WI38 (cell line): ENCODE data around the gene NAA38.

Experiments used
- H3K4me3 ChIP-seq: 2 replicates; pipeline ENCODE4 v1.5.1; 2011; ENCODE audit warnings: low read depth, mild to moderate bottlenecking, control low read depth, low read length
- TF ChIP-seq, protein P1 (sequence below): IDR thresholded peaks from 2 replicates; pipeline ENCODE4 v1.5.1; 2012; ENCODE audit warnings: low read depth, mild to moderate bottlenecking, control low read depth, low read length

NAA38 gene

DNA sequence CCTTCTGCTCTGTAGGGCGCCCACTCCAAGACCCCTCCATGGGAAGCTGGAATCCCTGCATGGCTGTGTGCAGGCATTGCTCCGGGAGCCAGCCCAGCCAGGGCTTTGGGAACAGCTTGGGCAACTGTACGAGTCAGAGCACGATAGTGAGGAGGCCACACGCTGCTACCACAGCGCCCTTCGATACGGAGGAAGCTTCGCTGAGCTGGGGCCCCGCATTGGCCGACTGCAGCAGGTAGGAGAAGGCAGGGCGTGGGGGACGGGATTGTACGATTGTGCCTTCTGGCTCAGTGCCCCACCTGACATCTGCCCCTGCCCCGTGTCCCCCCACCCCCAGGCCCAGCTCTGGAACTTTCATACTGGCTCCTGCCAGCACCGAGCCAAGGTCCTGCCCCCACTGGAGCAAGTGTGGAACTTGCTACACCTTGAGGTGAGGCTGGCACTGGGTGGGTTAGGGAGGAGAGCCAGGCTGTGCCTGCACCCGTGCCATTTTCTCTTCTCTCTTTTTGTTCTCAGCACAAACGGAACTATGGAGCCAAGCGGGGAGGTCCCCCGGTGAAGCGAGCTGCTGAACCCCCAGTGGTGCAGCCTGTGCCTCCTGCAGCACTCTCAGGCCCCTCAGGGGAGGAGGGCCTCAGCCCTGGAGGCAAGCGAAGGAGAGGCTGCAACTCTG lies 11.2 kb downstream of the NAA38 start:
- TF ChIP-seq, protein P1, sequence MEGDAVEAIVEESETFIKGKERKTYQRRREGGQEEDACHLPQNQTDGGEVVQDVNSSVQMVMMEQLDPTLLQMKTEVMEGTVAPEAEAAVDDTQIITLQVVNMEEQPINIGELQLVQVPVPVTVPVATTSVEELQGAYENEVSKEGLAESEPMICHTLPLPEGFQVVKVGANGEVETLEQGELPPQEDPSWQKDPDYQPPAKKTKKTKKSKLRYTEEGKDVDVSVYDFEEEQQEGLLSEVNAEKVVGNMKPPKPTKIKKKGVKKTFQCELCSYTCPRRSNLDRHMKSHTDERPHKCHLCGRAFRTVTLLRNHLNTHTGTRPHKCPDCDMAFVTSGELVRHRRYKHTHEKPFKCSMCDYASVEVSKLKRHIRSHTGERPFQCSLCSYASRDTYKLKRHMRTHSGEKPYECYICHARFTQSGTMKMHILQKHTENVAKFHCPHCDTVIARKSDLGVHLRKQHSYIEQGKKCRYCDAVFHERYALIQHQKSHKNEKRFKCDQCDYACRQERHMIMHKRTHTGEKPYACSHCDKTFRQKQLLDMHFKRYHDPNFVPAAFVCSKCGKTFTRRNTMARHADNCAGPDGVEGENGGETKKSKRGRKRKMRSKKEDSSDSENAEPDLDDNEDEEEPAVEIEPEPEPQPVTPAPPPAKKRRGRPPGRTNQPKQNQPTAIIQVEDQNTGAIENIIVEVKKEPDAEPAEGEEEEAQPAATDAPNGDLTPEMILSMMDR = no peak
- H3K4me3 ChIP-seq = no peak overlapping the region

DNA sequence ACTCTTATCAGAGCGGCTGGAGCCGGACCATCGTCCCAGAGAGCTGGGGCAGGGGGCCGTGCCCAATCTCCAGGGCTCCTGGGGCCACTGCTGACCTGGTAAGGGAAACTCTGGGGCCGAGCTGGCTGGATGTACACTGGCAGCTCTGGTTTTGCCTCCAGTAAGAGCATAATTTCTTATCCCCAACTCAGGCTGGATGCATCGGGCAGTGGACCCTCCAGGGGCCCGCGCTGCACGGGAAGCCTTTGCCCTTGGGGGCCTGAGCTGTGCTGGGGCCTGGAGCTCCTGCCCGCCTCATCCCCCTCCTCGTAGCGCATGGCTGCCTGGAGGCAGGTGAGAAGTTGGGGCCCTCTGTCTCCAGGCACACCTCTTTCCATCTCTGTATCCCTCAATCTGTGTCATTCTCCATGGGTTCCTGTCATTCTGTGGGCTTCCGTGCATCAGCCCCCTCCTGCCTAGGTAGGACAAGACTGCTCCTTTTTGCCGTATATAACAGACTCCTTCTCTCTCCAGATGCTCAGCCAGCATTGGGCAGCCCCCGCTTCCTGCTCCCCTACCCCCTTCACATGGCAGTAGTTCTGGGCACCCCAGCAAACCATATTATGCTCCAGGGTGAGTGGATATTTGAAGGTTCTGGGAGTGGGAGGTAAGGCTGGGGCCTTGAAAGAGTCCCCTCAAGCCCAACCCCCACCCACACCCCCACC lies 11.8 kb downstream of the NAA38 start:
- TF ChIP-seq, protein P1 = no peak

DNA sequence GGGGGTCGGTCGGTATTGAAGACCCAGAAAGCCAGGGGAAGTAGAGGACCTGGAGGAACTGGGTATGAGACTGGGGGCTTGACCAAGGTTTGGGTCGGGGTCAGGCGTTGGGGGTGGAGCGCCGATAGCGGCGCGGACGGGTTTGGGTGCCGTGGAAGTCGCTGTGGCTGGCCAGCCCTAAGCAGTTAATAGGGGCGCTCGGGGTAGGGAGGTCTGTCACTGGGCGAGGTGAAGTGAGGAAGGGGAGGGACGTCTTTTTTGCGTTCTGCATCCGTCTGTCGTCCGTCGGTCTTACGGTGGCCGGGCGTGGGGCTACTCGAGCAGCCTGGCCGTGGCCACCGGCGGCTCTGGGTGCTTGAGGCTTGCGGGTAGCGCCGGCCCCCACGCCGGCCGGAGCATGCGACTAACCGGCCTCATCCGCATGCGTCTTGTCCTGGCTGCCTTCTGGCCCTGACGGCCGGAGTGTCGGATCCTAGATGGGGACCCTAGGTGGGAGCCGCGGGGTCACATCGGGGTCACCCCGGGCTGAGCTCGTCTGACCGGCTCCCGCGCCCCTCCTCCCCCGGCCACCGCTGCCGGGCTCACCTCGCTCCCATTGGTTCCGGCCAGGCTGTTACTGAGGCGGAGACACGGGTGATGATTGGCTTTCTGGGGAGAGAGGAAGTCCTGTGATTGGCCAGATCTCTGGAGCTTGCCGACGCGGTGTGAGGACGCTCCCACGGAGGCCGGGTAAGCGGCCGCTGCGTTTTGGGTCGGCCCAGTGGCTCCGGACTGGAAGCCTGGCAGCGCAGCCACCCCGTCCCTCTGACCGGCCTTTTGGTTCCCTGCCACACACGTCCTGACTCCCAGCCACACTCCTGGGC lies 12.8 kb downstream of the NAA38 start:
- peak overlapping the region; percentile 78 for H3K4me3 ChIP-seq

More for the DNA sequence above, 11.8 kb downstream of the NAA38 start:
- H3K4me3 ChIP-seq = peak overlapping the region; percentile 78

DNA sequence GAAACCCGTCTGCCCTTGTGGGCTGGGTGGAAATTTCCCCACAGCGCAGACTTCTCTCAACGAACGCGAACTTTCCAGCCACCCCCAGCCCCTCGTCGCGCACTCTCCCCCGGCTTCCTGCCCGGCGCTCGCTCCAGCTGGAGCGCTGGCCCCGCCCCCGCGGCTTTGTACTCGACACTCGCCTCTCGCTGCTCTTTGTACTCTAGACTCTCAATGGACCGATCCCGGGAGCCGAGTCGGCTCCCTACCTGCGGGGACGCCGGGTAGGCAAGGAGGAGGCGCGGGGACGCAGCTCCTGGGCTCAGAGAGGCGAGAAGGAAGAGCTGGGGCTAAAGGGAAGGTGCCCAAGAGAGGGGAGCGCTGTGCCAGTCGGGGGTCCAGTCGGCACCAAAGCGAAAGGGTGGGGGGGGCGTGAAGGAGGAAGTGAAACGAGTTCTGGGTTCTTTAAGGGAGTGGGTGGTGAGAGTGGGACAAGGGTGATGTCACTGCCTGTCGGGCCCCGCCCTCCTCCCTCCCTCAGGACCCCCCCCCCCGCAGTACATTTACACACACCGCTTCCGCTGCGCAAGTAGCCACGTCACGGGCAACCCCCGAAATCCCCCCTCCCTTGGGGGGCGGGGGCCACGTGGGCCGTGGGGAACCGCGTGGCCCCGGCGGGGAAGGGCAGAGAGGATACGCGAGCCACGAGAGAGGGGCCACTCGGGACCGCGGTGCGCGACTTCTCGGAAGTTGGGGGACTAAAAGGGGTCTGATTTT lies 13.6 kb downstream of the NAA38 start:
- TF ChIP-seq, protein P1 = no peak
- H3K4me3 ChIP-seq = peak overlapping the region; percentile 78

More for the DNA sequence above, 12.8 kb downstream of the NAA38 start:
- TF ChIP-seq, protein P1 = no peak

DNA sequence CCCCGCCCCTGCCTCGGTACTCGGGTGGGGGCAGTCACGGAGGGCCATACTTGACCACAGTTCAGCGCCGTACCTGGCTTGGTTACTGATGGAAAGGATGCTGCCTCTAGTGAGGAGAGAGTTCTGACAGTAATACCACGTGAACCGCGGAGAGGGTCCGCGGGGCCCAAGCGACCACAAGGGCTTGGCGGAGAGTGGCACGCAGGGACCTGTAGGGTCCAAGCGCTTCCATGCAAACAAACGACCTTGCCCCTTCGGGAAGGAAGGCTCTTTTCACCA lies 14.2 kb downstream of the NAA38 start:
- H3K4me3 ChIP-seq = peak overlapping the region; percentile 78
- TF ChIP-seq, protein P1 = no peak

DNA sequence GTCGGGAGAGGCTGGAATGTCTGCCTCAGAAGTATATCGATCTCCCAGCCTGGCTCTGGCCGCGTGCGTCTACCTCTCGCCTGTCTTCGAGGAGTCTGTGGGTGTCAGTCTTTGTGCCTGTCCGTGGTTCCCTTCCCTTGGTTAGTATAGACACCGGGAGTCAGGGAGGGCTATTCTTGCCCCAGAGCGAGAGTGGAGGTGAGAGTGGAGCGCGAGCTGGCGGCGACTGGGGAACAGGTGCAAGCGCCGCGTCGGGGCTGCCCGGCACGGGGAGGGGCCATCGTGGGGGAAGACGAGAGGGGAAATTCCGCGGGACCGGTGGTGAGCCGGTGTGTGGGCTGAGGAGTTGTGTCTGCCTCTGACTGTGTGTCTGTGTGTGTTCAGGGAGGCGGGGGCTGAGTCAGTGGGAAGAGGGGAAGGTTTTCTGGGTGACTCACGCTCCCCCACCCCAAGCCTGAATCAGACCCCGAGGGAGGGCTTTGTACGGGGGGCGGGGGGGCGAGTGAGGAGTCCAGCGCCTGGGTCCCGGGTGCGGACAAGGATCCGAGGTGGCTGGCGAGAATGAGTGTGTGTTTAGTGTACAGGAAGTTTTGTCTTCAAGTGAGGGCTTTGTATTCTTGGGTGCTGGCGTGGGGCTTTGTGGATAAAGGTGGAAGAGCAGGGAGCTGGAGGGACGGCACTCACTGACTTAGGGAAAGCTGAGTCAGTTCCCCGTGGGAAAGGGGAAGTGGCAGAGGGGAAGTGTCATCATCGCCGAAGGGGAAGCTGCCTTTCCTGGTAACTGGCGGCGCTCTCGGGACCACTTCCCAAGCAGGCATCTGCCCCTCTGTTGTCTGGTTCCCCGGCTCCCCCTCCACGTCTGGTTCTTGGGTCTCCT lies 14.7 kb downstream of the NAA38 start:
- TF ChIP-seq, protein P1 = no peak
- H3K4me3 ChIP-seq = peak overlapping the region; percentile 78
